Panc1 (cell line): ENCODE data around the gene FSTL1. TPM values are rescaled to one million over a fixed set of nuclear protein-coding genes. Genes with fewer than 3 reads are reported as not detected.

Source experiments
- ATAC-seq: fragments of 200-7000 bp; cut with Tn5 transposase; 2 replicates; pipeline ENCODE4 v1.9.1; 2020; ENCODE audit warnings: mild to moderate bottlenecking, moderate library complexity
- BruUV-seq: library from RNA; stranded (reverse); fragments of 400-500 nt; replicated peaks from 2 replicates; lab custom pipeline; 2021; lab: Mats Ljungman, UMichigan
- CTCF ChIA-PET: fragments of 300-600 bp; sonication (Branson Sonifier 250); formaldehyde crosslinking; loops from one replicate; lab custom pipeline; 2022; ENCODE audit warnings: antibody characterized with exemption; lab: Charles Lee
- POLR2A ChIA-PET: fragments of 300-600 bp; sonication (Branson Sonifier 250); formaldehyde crosslinking; loops from one replicate; lab custom pipeline; 2022; ENCODE audit warnings: antibody characterized with exemption; lab: Charles Lee
- DNase-seq: peaks from one replicate; pipeline ENCODE4 v3.0.0-alpha.2; 2010; ENCODE audit warnings: low read depth, low spot score
- H3K27ac ChIP-seq: 2 replicates; pipeline ENCODE4 v1.5.1; 2011; ENCODE audit warnings: mild to moderate bottlenecking, low read length, inconsistent platforms
- H3K27me3 ChIP-seq: fragments of 200-500 bp; sonication (Bioruptor generic); 2 replicates; pipeline ENCODE4 v1.6.0; 2014; ENCODE audit warnings: low read length, inconsistent platforms; ENCODE audit not compliant: control insufficient read depth, insufficient read depth
- H3K36me3 ChIP-seq: fragments of 200-500 bp; sonication (Bioruptor generic); 2 replicates; pipeline ENCODE4 v1.5.1; 2014; ENCODE audit warnings: inconsistent platforms, mild to moderate bottlenecking, low read length, moderate library complexity; ENCODE audit not compliant: control insufficient read depth, insufficient read depth
- H3K4me1 ChIP-seq: 2 replicates; pipeline ENCODE4 v1.5.1; 2011; ENCODE audit warnings: inconsistent platforms, mild to moderate bottlenecking, low read length, moderate library complexity; ENCODE audit not compliant: control insufficient read depth, insufficient read depth
- H3K4me3 ChIP-seq, 2 experiments: 2 replicates each; pipeline ENCODE4 v1.5.1; 2011 to 2012; ENCODE audit warnings: low read depth in 2 of 2, low read length in 2 of 2, mild to moderate bottlenecking in 2 of 2, inconsistent platforms in 1 of 2, moderate library complexity in 1 of 2
- H3K9me3 ChIP-seq: fragments of 200-500 bp; sonication (Bioruptor generic); 2 replicates; pipeline ENCODE4 v1.5.1; 2014; ENCODE audit warnings: low read depth, mild to moderate bottlenecking, inconsistent platforms, low read length, moderate library complexity; ENCODE audit not compliant: control insufficient read depth, insufficient read depth
- CTCF ChIP-seq: fragments of 450-650 bp; IDR thresholded peaks from 2 replicates; pipeline ENCODE4 v1.5.1; 2017; ENCODE audit warnings: mild to moderate bottlenecking
- POLR2AphosphoS5 ChIP-seq: IDR thresholded peaks from 2 replicates; pipeline ENCODE4 v1.6.1; 2012; ENCODE audit warnings: mild to moderate bottlenecking, low read depth, low read length, moderate library complexity
- SIN3A ChIP-seq: IDR thresholded peaks from 2 replicates; pipeline ENCODE4 v1.6.1; 2012; ENCODE audit warnings: low read depth, mild to moderate bottlenecking, low read length, moderate library complexity, borderline replicate concordance; ENCODE audit not compliant: insufficient read depth
- TCF7L2 ChIP-seq: IDR thresholded peaks from 2 replicates; pipeline ENCODE4 v1.6.1; 2011; ENCODE audit warnings: mild to moderate bottlenecking, low read depth, low read length, inconsistent platforms
- in situ Hi-C: cut with HindIII; loops from 2 replicates; pipeline ENCODE4 v1.10.0; 2016; ENCODE audit warnings: low sequenced_read_pairs, low pct_unique_long_range_greater_than_20kb
- intact Hi-C: fragments of 100-400 bp; cut with micrococcal nuclease; formaldehyde crosslinking; loops from one replicate; pipeline ENCODE4 v1.10.0; 2022; ENCODE audit not compliant: unreplicated experiment
- total RNA-seq: library from RNA; stranded (reverse); gene quantifications from one replicate; pipeline ENCODE4 v1.2.1, GENCODE V29; 2021; ENCODE audit not compliant: unreplicated experiment
- TF ChIP-seq, protein P1 (sequence below), 2 experiments: IDR thresholded peaks; 2 replicates each; pipeline ENCODE4 v1.6.1; 2011 to 2012; ENCODE audit warnings: low read depth in 2 of 2, control low read depth in 1 of 2, low read length in 1 of 2, mild to moderate bottlenecking in 1 of 2, moderate library complexity in 1 of 2; ENCODE audit not compliant: insufficient read depth in 1 of 2

The FSTL1 gene
- total RNA-seq, 1 experiment from 2014 or later, result 9.2 TPM

- Histone ChIP-seq H3K4me1 (no peaks in the 10 kb centered on the region), H3K27me3 (no peaks in the 10 kb centered on the region), H3K9me3 (no peaks in the 10 kb centered on the region), H3K4me3 (no peak overlapping the region), H3K36me3 (no peaks in the 10 kb centered on the region), H3K27ac (no peak overlapping the region)
- intact Hi-C loops (no loop called here), in situ Hi-C loops (no loop called here)
- ChIA-PET CTCF (no interaction called here), POLR2A (no interaction called here)
- no peak for ATAC-seq
- TF ChIP-seq POLR2AphosphoS5, result no peak
- no peak for TF ChIP-seq SIN3A
- no peak for TF ChIP-seq CTCF
- TF ChIP-seq, protein P1, sequence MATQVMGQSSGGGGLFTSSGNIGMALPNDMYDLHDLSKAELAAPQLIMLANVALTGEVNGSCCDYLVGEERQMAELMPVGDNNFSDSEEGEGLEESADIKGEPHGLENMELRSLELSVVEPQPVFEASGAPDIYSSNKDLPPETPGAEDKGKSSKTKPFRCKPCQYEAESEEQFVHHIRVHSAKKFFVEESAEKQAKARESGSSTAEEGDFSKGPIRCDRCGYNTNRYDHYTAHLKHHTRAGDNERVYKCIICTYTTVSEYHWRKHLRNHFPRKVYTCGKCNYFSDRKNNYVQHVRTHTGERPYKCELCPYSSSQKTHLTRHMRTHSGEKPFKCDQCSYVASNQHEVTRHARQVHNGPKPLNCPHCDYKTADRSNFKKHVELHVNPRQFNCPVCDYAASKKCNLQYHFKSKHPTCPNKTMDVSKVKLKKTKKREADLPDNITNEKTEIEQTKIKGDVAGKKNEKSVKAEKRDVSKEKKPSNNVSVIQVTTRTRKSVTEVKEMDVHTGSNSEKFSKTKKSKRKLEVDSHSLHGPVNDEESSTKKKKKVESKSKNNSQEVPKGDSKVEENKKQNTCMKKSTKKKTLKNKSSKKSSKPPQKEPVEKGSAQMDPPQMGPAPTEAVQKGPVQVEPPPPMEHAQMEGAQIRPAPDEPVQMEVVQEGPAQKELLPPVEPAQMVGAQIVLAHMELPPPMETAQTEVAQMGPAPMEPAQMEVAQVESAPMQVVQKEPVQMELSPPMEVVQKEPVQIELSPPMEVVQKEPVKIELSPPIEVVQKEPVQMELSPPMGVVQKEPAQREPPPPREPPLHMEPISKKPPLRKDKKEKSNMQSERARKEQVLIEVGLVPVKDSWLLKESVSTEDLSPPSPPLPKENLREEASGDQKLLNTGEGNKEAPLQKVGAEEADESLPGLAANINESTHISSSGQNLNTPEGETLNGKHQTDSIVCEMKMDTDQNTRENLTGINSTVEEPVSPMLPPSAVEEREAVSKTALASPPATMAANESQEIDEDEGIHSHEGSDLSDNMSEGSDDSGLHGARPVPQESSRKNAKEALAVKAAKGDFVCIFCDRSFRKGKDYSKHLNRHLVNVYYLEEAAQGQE (IDR thresholded peaks at IDR 0.05; ENCODE audit: insufficient read depth in 1 of 2, low read depth in 2 of 2, low read length in 1 of 2), result no peak
- TF ChIP-seq TCF7L2, result no peak
- no peak for DNase-seq
- no TSS peak for BruUV-seq
These were observed 12.0 kb downstream of the FSTL1 start for GRCh38 chr3:120438665-120439370.

DNA sequence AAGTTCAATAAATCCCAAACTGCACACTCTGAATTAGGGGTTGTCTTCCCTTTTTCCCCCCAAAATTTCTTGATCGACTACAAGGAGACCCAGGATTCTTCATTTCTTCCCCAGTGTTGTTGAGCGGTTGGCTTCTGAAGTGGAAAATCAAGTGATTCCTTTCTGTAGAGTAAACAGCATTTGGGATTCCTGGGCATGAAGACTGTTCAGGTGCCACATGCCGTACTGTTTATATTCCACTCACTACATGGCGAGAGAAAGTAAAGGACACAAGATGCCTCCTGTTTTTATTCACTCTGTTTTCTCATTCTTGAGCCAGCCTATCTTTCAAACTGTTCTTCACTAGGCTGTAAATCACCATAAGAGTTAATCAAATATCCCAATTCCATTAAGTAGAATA lies 12.6 kb downstream of the FSTL1 start:
- CTCF ChIA-PET, result no interaction called here
- intact Hi-C loops, result no loop called here
- TF ChIP-seq SIN3A (no peak), POLR2AphosphoS5 (no peak), CTCF (no peak), TCF7L2 (no peak)
- TF ChIP-seq, protein P1 (IDR thresholded peaks at IDR 0.05; ENCODE audit: insufficient read depth in 1 of 2, low read depth in 2 of 2, low read length in 1 of 2), result no peak
- Histone ChIP-seq H3K9me3 (no peaks in the 10 kb centered on the region), H3K36me3 (no peaks in the 10 kb centered on the region), H3K4me1 (no peaks in the 10 kb centered on the region), H3K27me3 (no peaks in the 10 kb centered on the region), H3K4me3 (no peak overlapping the region), H3K27ac (no peak overlapping the region)
- ATAC-seq (no peak), DNase-seq (no peak)
- in situ Hi-C loops, result no loop called here
- POLR2A ChIA-PET, result no interaction called here
- no TSS peak for BruUV-seq
